Loucy (cell line): ENCODE results near the gene PLXDC1.

Experiments used
- EZH2phosphoT487 ChIP-seq: fragments of 200-600 bp; IDR thresholded peaks from 2 replicates; pipeline ENCODE4 v1.6.1; 2018; ENCODE audit warnings: antibody characterized with exemption, mild to moderate bottlenecking, moderate library complexity, borderline replicate concordance
- TF ChIP-seq, protein P1 (sequence below): fragments of 200-600 bp; sonication (generic); conservative IDR thresholded peaks from 2 replicates; pipeline ENCODE4 v1.5.1; 2014; ENCODE audit warnings: mild to moderate bottlenecking, antibody characterized with exemption, low read length

DNA sequence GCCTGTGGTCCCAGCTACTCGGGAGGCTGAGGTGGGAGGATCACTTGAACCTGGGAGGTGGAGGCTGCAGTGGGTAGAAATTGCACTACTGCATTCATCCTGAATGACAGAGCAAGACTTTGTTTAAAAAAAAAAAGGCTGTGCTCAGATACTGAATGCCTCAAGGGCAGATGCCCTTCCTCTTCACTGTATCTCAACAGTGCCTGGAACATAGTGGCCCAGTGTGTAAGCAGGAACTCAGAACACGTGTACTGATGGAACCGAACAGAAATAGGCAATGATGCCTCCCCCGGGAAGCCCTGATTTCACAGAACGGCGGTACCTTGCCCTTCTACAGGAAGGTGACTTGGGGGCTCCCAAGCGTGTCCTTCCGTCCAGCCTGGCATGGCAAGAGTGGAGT is 46.8 kb downstream of the PLXDC1 start:
- TF ChIP-seq, protein P1, sequence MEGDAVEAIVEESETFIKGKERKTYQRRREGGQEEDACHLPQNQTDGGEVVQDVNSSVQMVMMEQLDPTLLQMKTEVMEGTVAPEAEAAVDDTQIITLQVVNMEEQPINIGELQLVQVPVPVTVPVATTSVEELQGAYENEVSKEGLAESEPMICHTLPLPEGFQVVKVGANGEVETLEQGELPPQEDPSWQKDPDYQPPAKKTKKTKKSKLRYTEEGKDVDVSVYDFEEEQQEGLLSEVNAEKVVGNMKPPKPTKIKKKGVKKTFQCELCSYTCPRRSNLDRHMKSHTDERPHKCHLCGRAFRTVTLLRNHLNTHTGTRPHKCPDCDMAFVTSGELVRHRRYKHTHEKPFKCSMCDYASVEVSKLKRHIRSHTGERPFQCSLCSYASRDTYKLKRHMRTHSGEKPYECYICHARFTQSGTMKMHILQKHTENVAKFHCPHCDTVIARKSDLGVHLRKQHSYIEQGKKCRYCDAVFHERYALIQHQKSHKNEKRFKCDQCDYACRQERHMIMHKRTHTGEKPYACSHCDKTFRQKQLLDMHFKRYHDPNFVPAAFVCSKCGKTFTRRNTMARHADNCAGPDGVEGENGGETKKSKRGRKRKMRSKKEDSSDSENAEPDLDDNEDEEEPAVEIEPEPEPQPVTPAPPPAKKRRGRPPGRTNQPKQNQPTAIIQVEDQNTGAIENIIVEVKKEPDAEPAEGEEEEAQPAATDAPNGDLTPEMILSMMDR = no peak
- no peak for TF ChIP-seq EZH2phosphoT487
